NCI-H128 (cell line): ENCODE data around the gene TLX2.

Experiments used
- DNase-seq: peaks from one replicate; lab custom pipeline; 2025; ENCODE audit not compliant: unreplicated experiment; lab: John Stamatoyannopoulos, UW

Gene TLX2

GRCh38 chr2:74511104-74511989, 2.9 kb upstream of the TLX2 start:
- DNase-seq, result no peak

DNA sequence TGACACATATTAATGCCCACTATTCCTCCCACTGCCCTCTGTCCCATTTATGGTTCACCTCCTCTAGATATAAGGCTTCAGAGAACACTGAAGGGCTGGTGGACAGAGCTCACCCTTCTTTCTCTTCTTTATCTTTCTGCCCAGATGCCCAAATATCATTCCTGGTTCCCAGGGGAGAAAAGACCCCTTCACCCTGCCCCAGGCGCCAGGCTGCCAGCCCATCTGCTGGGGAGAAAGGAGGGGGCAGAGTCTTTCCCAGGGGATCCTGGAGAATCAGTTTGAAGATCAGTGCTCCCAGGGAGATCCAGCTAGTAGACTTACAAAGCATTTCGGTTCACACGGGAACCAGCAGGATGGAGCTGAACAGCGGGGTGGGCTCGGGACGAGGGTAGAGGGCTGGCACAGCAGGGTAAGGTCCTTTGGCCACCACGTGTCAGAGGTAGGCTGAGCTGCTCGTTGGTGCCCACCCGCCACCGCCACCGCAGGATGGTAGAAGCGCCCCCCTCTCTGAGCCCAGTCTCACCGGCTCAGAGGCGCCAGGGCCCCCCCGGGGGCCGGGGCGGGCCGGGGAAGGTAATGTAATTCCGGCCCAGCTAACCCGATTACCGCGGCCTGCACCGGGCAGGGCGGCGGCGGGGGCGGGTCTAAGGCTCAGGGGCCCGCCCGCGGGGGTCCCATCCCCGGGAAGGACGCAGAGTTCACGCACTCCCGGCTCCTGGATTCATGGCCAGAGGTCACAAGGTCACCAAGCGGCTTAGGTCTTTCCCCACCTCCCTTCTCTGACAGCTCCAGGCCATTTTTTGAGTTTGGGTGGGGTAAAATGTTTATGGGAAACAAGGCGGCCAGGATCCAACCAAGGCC, 1.3 kb upstream of the TLX2 start:
- DNase-seq, result no peak

- no peak for DNase-seq
Measured at GRCh38 chr2:74513605-74514367, 464 bp upstream of the TLX2 start.

DNA sequence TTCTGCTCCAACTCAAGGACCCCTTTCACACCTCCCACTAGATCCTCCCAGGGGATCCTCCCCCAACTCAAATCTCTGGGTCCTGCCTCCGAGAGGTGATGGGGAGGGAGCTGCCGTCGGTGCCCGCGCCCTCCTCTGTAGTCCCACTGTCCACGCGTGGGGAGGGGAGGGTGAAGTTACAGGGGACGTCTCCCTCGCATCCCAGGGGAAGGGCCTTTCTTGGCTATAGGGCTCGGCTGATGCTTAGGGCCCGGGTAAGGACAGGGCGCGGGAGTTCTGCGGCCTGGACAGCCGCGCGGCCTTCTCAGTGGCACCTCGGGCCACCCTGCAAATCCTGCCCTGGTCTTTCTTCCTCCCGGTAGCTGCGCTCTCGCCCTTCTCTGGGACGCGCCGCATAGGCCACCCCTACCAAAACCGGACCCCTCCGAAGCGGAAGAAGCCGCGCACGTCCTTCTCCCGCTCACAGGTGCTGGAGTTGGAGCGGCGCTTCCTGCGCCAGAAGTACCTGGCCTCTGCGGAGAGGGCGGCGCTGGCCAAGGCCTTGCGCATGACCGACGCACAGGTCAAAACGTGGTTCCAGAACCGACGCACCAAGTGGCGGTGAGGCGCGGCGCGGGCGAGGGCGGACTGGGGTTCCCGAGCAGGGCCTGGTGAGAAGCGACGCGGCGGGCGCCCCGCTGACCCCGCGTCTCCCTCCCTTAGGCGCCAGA, 1.2 kb downstream of the TLX2 start:
- DNase-seq, result no peak

DNA sequence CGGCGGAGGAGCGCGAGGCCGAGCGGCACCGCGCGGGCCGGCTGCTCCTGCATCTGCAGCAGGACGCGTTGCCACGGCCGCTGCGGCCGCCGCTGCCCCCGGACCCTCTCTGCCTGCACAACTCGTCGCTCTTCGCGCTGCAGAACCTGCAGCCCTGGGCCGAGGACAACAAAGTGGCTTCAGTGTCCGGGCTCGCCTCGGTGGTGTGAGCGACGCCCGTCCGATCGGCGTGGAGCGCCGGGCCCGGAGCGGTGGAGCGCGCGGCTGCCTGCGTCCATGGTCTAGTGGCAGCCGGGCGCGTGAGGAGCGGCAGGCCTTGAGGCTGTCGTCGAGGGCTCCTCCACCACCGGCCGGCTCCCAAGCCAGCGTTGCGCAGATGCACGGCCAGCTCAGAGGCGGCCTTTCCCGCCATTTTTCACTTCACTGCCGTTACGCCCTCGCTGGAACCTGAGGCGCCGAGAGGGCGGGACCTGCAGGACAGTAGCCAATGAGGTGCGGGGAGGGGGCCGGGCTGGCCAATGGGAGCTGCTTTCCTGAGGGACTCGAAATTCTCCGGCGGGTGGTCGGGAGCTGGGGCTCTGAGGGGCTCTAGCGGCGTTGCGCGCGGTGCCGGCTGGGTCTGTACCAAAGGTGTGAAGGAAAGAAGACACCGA, 1.9 kb downstream of the TLX2 start:
- no peak for DNase-seq

GRCh38 chr2:74516650-74517049, 2.4 kb downstream of the TLX2 start:
- DNase-seq, result no peak

DNA sequence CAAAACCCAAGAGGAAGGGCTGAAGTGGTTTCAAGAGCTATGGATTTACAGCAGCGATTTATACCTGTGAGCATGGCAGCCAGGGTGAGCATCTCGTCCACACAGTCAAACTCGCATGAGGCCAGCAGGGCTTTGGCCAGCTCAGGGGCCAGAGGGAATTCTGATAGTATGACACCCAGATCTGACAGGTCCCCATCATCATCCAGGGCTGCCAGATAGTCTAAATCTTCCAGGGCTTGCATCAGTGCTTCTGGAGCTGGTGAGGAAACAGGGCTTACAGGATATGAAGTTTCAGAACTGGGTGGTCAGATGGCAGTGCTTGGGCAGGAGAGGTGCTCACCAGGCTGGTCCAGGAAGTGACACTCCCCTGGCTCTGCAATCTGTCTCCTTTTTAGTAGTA, 8.3 kb downstream of the TLX2 start:
- no peak for DNase-seq

DNA sequence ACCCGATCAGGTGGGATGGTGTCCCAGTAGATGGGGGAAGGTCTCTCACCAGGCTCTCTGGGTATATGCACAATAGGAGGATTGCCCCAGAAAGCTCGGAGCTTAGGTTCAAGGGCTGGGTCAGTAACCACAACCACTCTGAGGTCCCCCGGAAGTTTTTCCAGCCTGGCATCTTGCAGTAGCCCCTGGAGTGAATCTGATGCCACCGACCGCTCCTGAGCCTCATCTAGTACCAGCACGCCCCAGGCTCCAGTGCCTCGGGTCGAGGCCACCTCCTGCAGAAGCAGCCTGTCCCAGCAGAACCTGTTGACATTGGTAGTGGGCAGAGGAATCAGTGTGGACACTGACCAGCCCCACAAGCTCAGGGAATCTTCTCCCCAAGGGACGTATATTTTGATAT, 9.8 kb downstream of the TLX2 start:
- no peak for DNase-seq

GRCh38 chr2:74524955-74525716, 10.9 kb downstream of the TLX2 start:
- DNase-seq, result no peak

DNA sequence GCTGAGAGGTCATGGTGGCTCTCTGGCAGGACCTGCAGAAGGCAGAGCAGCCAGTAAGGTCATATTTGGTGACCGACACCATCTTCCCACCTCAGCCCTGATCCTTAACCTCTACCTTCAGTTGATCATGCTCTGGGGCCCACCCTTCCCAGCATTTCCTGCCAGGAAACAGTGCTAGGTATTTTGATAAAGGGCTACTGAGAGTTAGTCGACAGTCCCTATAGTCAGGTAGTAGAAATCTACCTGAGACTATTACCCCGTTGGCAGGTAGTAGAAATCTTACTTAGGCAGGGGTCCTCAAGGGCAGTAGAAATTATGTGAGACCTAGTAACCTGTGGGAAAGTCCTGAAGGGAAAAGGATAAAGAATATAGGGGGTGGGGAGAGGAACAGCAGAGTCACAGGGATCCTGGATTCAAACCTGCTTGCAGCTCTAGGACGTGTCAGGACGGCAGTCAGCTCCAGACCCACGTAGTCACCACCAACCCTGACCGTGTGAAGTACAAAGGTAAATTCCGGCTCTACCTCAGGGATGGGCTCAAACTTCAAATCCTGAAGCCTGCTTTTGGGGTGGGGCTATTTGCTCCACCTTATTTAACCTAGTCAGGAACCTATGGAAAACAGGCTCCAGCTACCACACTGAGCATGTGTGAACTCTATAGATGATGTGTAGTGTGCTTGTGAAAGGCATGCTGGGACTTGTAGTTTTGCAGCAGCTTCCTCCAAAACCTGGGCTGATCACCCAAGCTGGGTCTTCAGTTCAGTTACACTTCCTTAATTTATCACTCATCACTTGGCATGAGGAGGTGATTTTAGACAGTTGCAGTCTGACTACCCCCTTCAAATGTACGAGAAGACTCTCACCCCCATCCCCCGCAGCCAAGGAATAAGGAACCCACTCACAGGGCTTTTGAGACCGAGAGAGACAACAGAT, 11.7 kb downstream of the TLX2 start, which contains the start of gene DQX1:
Gene DQX1, minus strand, starts transcription at position 515 of the 932 bp plus-strand sequence. Its CDS starts 502 bp downstream, at position 13.
- no peak for DNase-seq

DNA sequence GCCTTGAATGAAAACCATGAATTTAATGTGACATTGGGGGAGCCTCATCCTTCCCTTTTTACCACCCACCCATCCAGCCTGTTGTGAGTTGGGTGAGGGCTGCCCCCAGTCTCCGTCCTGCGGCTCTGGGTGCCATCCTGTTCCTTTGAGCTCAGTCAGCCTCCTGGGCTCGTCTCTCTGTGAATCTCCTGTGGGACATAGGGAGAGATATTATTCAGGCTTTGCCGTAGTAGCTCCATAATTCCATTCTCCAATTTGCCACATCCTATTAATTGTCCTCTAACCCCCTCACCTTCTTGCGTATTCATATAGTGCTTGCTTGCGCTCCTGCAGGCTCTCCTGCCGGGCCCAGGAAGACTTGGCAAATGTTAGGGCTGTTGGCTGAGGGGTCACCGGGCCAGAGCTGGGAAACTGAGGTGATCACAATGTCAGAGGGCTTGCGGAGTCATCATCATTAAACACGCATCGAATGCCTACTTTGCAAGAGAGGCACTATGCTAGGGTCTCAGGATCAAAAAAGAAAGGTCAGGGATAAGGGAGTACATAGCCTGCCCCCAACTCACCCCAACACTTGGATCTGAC, 12.5 kb downstream of the TLX2 start:
- DNase-seq, result no peak

DNA sequence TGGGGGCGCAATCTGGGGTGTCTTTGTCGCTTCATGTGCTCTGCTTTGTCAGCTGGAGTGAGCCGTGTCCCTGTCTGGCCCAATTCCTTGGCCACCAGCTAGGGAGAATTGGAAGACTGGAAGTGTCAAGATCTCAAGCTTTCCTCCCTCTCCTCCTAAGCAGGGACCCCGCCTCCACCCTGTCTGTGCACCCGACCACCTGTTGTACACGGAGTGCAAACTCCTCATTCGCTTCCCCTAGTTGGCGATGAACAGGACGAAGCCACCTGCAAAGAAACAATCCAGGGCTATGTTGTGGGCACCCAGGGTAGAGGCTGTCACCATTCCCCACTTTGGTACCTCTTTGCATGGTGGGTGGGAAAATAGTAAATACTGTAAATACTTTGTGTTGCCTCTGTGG, 13.5 kb downstream of the TLX2 start:
- DNase-seq, result no peak

GRCh38 chr2:74528600-74529356, 14.5 kb downstream of the TLX2 start:
- no peak for DNase-seq

DNA sequence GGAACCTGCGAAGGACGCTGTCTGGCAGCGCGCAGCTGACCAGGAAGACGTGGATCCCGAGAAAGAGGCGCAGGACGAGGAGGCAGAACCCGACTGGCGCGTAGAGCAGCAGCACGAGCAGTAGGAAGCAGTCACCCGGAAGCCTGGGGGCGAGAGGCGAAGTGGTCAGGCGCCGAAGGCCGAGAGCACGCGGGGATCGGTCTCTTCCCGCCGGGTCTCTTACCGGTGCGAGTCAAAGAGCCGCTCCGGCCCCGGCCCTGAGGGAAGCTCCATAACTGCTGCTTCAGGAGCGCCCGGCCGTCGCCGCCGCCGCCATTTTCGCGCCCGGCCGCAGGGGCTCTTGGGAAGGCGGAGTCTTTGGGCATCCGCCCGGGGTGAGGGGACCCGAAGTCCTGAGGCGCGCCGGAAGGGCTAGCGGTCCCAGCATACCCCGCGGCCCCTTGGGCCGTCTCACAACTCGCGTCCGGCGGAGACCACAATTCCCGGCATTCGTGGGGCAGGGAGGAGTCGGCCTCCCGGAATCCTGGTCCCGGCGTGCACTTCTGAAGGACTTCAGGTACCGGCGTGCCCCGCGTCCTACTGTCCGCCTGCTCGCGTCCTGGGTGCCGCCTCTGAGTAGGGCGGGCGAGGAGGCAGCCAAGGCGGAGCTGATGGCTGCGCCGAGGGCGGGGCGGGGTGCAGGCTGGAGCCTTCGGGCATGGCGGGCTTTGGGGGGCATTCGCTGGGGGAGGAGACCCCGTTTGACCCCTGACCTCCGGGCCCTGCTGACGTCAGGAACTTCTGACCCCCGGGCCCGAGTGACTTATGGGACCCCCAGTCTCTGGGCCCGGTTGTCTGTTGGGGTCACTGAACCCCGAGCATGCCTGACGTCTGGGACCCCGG, 15.3 kb downstream of the TLX2 start, which contains the start of the genes AUP1 and HTRA2:
Gene AUP1, minus strand, starts transcription at position 350 of the 882 bp plus-strand sequence. Its CDS starts 77 bp downstream, at position 273.
Gene HTRA2, plus strand, starts transcription at position 577 of the 882 bp plus-strand sequence. Its CDS starts 74 bp downstream, at position 651.
- peak; percentile 96 for DNase-seq

DNA sequence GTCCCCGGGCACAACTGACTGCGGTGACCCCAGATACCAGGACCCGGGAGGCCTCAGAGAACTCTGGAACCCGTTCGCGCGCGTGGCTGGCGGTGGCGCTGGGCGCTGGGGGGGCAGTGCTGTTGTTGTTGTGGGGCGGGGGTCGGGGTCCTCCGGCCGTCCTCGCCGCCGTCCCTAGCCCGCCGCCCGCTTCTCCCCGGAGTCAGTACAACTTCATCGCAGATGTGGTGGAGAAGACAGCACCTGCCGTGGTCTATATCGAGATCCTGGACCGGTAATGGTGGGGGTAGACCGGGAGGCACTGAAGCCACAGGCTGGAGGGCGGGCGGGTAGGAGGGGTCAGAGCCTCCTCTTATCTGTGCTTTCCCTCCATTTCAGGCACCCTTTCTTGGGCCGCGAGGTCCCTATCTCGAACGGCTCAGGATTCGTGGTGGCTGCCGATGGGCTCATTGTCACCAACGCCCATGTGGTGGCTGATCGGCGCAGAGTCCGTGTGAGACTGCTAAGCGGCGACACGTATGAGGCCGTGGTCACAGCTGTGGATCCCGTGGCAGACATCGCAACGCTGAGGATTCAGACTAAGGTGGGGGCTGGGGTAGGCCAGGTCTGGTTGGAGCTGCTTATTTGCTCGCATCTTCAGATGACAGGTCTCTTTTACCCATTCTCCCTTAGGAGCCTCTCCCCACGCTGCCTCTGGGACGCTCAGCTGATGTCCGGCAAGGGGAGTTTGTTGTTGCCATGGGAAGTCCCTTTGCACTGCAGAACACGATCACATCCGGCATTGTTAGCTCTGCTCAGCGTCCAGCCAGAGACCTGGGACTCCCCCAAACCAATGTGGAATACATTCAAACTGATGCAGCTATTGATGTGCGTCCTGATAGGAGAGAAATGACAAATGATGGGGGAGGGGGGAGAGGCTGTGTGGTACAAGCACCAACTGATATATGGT, 16.3 kb downstream of the TLX2 start:
- DNase-seq, result no peak
